Epithelial cell of proximal tubule (primary cell): Measurements from ENCODE around the gene SHOX. TPM values are rescaled to one million over a fixed set of nuclear protein-coding genes. Genes with fewer than 3 reads are reported as not detected.
"Not testable (repeated sequence)": the region's sequence is repeated elsewhere in the genome, so short reads cannot be mapped to it uniquely, and the experiment has no call there.

ENCODE experiments used
- DNase-seq: peaks from one replicate; pipeline ENCODE4 v3.0.0-alpha.2; 2011; ENCODE audit warnings: low read depth
- H3K4me3 ChIP-seq: 2 replicates; pipeline ENCODE4 v1.5.1; 2011; ENCODE audit warnings: low read depth, mild to moderate bottlenecking, low read length
- total RNA-seq: library from RNA; depleted of rRNA; stranded (reverse); fragments of >200 nt; gene quantifications from 2 replicates; pipeline ENCODE4 v1.2.3, GENCODE V29; 2015
- TF ChIP-seq, protein P1 (sequence below): conservative IDR thresholded peaks from 2 replicates; pipeline ENCODE4 v1.5.1; 2012; ENCODE audit warnings: low read depth, mild to moderate bottlenecking, low read length

Gene SHOX
- total RNA-seq, 1 donor from 2014 or later = not detected

- no peak overlapping the region for H3K4me3 ChIP-seq
- TF ChIP-seq, protein P1, sequence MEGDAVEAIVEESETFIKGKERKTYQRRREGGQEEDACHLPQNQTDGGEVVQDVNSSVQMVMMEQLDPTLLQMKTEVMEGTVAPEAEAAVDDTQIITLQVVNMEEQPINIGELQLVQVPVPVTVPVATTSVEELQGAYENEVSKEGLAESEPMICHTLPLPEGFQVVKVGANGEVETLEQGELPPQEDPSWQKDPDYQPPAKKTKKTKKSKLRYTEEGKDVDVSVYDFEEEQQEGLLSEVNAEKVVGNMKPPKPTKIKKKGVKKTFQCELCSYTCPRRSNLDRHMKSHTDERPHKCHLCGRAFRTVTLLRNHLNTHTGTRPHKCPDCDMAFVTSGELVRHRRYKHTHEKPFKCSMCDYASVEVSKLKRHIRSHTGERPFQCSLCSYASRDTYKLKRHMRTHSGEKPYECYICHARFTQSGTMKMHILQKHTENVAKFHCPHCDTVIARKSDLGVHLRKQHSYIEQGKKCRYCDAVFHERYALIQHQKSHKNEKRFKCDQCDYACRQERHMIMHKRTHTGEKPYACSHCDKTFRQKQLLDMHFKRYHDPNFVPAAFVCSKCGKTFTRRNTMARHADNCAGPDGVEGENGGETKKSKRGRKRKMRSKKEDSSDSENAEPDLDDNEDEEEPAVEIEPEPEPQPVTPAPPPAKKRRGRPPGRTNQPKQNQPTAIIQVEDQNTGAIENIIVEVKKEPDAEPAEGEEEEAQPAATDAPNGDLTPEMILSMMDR = no peak
- no peak for DNase-seq
Measured at GRCh38 chrX:590693-591404, 39.7 kb upstream of the SHOX start.

- DNase-seq = no peak
- TF ChIP-seq, protein P1 = no peak
- H3K4me3 ChIP-seq = no peak overlapping the region
Measured at GRCh38 chrX:599837-600715, 30.5 kb upstream of the SHOX start.

GRCh38 chrX:603029-603428 lies 27.6 kb upstream of the SHOX start:
- DNase-seq, H3K4me3 ChIP-seq: not testable (repeated sequence)

- not testable (repeated sequence) for H3K4me3 ChIP-seq, DNase-seq
Measured at GRCh38 chrX:604616-605015, 26.0 kb upstream of the SHOX start.

- H3K4me3 ChIP-seq, DNase-seq: not testable (repeated sequence)
Measured at GRCh38 chrX:608088-608487, 22.5 kb upstream of the SHOX start.

- TF ChIP-seq, protein P1 = no peak
- DNase-seq = no peak
- H3K4me3 ChIP-seq = no peak overlapping the region
Measured at GRCh38 chrX:614136-614535, 16.5 kb upstream of the SHOX start.

DNA sequence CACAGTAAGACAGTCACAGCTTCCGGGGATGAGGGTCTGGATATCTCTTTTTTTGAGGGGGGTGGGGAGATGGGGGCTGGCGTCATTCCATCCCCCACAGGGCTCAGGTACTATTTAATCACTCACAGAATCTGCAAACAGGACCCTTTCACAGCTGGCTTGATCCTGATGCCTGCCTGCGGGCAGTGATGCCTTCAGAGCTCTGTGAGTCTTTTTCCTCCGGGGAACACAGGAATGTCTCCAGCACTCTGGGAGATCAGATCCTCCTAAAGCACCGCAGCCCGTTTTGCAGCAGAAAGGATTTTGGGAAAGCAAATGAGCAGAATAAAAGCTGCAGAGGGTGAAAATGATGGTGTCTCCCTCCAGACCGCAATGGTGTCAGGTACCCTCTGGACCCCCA lies 13.2 kb upstream of the SHOX start:
- TF ChIP-seq, protein P1 = no peak
- H3K4me3 ChIP-seq = no peak overlapping the region
- DNase-seq = no peak

GRCh38 chrX:617891-618290 lies 12.7 kb upstream of the SHOX start:
- TF ChIP-seq, protein P1 = no peak
- no peak overlapping the region for H3K4me3 ChIP-seq
- no peak for DNase-seq

GRCh38 chrX:618304-618703 lies 12.3 kb upstream of the SHOX start:
- H3K4me3 ChIP-seq, DNase-seq: not testable (repeated sequence)
